Thyroid gland (tissue), 4 donors: Measurements from ENCODE around the gene FCER2. TPM values are rescaled to one million over a fixed set of nuclear protein-coding genes. Genes with fewer than 3 reads are reported as not detected.
"Not testable (repeated sequence)": the region's sequence is repeated elsewhere in the genome, so short reads cannot be mapped to it uniquely, and the experiment has no call there.

Experiments
- DNase-seq, 2 donors: peaks; one replicate each; pipeline ENCODE4 v3.0.0-alpha.2; 2019
- H3K27ac ChIP-seq, 3 donors: fragments of 200-600 bp; sonication (generic); 1 replicate in 2 of 3; 2 replicates in 1 of 3; pipeline ENCODE4 v1.5.1; 2016 to 2019; ENCODE audit warnings: mild to moderate bottlenecking in 1 of 3, moderate library complexity in 1 of 3
- H3K27me3 ChIP-seq: fragments of 200-600 bp; sonication (generic); one replicate; pipeline ENCODE4 v1.5.1; 2019
- H3K36me3 ChIP-seq, 2 donors: fragments of 200-600 bp; sonication (generic); one replicate each; pipeline ENCODE4 v1.5.1; 2016 to 2019
- H3K4me1 ChIP-seq, 2 donors: fragments of 200-600 bp; sonication (generic); one replicate each; pipeline ENCODE4 v1.5.1; 2017 to 2019
- H3K4me3 ChIP-seq, 3 donors: fragments of 200-600 bp; sonication (generic); replicated peaks in 1 of 3; 1 replicate in 2 of 3; 2 replicates in 1 of 3; pipeline ENCODE4 v1.5.1; 2016; ENCODE audit warnings: mild to moderate bottlenecking in 1 of 3
- H3K9me3 ChIP-seq: fragments of 200-600 bp; sonication (generic); one replicate; pipeline ENCODE4 v1.5.1; 2017
- POLR2A ChIP-seq, 2 donors: fragments of 450-650 bp; IDR thresholded peaks; one replicate each; pipeline ENCODE4 v1.6.1; 2017; ENCODE audit warnings: antibody characterized with exemption in 2 of 2, mild to moderate bottlenecking in 2 of 2, moderate library complexity in 1 of 2
- WGBS, 2 donors: methylation state at CpG; one replicate each; pipeline ENCODE4 v1.1.5; 2017; 5-methylcytosine and 5-hydroxymethylcytosine counted together
- intact Hi-C: fragments of 100-400 bp; cut with DNase I; formaldehyde crosslinking; loops from one replicate; pipeline ENCODE4 v1.15.1; 2023
- total RNA-seq, 4 donors: library from RNA; depleted of rRNA; stranded (reverse); fragments of >200 nt; gene quantifications; one replicate each; pipeline ENCODE4 v1.2.3, GENCODE V29; 2016
- TF ChIP-seq, protein P1 (sequence below), 6 experiments: fragments of 200-600 bp in 3 of 6; fragments of 450-650 bp in 3 of 6; sonication (generic) in 3 of 6; IDR thresholded peaks; one replicate each; pipeline ENCODE4 v1.5.1; 2016 to 2019; ENCODE audit warnings: antibody characterized with exemption in 6 of 6, mild to moderate bottlenecking in 2 of 6, inconsistent platforms in 1 of 6, moderate library complexity in 1 of 6

FCER2 gene
- total RNA-seq, 4 donors from 2014 or later = not detected

GRCh38 chr19:7644550-7644877 lies 57.4 kb downstream of the FCER2 start:
- Histone ChIP-seq H3K27ac (no peak overlapping the region), H3K4me1 (no peaks in the 10 kb centered on the region), H3K4me3 (no peak overlapping the region), H3K36me3 (no peaks in the 10 kb centered on the region), H3K9me3 (no peaks in the 10 kb centered on the region), H3K27me3 (no peaks in the 10 kb centered on the region)
- 93 to 100% methylated on average over 1 to 10 of the region's 20 CpGs for WGBS, 2 donors
- DNase-seq = no peak
- intact Hi-C loops = no loop called here
- no peak for TF ChIP-seq POLR2A (IDR thresholded peaks at IDR 0.05)
- TF ChIP-seq, protein P1, sequence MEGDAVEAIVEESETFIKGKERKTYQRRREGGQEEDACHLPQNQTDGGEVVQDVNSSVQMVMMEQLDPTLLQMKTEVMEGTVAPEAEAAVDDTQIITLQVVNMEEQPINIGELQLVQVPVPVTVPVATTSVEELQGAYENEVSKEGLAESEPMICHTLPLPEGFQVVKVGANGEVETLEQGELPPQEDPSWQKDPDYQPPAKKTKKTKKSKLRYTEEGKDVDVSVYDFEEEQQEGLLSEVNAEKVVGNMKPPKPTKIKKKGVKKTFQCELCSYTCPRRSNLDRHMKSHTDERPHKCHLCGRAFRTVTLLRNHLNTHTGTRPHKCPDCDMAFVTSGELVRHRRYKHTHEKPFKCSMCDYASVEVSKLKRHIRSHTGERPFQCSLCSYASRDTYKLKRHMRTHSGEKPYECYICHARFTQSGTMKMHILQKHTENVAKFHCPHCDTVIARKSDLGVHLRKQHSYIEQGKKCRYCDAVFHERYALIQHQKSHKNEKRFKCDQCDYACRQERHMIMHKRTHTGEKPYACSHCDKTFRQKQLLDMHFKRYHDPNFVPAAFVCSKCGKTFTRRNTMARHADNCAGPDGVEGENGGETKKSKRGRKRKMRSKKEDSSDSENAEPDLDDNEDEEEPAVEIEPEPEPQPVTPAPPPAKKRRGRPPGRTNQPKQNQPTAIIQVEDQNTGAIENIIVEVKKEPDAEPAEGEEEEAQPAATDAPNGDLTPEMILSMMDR (IDR thresholded peaks at IDR 0.05) = no peak

- H3K4me3 ChIP-seq, H3K4me1 ChIP-seq, H3K9me3 ChIP-seq, H3K27ac ChIP-seq, intact Hi-C loops, H3K36me3 ChIP-seq, DNase-seq, H3K27me3 ChIP-seq: not testable (repeated sequence)
- 64 to 65% methylated on average over 10 of the region's 10 CpGs for WGBS, 2 donors
Observed at GRCh38 chr19:7643629-7644549, 58.0 kb downstream of the FCER2 start.

- WGBS, 2 donors = 94 to 97% methylated on average over 8 of the region's 8 CpGs
- Histone ChIP-seq H3K4me3 (no peak overlapping the region), H3K9me3 (no peaks in the 10 kb centered on the region), H3K27me3 (no peaks in the 10 kb centered on the region), H3K27ac (no peak overlapping the region), H3K4me1 (no peaks in the 10 kb centered on the region), H3K36me3 (no peaks in the 10 kb centered on the region)
- TF ChIP-seq, protein P1 (IDR thresholded peaks at IDR 0.05) = no peak
- TF ChIP-seq POLR2A (IDR thresholded peaks at IDR 0.05) = no peak
- intact Hi-C loops = no loop called here
- no peak for DNase-seq
Observed at GRCh38 chr19:7643031-7643415, 58.9 kb downstream of the FCER2 start.

- WGBS, 2 donors = 90 to 92% methylated on average over 16 to 26 of the region's 27 CpGs
- Histone ChIP-seq H3K36me3 (no peaks in the 10 kb centered on the region), H3K27ac (no peak overlapping the region), H3K4me1 (no peaks in the 10 kb centered on the region), H3K9me3 (no peaks in the 10 kb centered on the region), H3K27me3 (no peaks in the 10 kb centered on the region), H3K4me3 (no peak overlapping the region)
- intact Hi-C loops = no loop called here
- DNase-seq = no peak
- TF ChIP-seq POLR2A (IDR thresholded peaks at IDR 0.05) = no peak
- TF ChIP-seq, protein P1 (IDR thresholded peaks at IDR 0.05) = no peak
Observed at GRCh38 chr19:7642295-7643030, 59.5 kb downstream of the FCER2 start.

DNA sequence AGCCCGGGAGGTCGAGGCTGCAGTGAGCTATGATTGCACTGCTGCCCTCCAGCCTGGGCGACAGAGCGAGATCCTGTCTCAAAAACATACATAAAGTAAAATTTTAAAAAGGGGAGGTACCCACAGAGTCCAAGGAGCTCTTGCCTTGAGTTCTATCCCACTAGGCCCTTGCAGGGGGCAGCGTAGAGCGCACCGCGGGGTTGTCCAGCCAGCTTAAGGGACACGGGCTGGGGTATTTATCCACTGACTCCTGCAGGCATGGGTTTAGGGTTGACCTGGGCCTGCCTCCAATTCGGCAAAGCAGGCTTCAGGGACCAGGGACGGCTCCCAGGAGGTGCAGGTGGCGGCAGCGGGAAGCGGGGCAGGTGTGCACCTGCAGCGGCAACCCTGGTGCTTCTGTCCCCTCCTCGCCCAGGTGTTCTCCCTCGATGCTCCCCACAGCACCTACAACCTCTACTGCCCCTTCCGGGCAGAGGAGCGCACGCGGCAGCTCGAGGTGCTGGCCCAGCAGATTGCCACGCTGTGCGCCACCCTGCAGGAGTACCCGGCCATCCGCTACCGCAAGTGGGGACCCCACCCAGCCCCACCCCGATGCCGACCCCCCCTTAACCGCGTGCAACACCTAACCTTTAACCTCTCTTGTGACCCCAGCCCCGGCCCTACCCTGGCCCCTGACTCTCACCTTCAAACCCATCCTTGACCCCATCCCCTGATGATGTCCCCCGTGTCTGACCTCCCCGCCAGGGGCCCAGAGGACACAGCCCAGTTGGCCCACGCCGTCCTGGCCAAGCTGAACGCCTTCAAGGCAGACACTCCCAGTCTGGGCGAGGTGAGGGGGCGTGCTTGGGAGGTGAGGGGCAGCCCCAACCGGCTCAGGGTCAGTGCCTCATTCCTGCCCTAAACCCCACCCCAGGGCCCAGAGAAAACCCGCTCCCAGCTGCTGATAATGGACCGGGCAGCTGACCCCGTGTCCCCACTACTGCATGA lies 60.3 kb downstream of the FCER2 start:
- intact Hi-C loops = no loop called here
- TF ChIP-seq, protein P1 (IDR thresholded peaks at IDR 0.05) = no peak
- no peak for TF ChIP-seq POLR2A (IDR thresholded peaks at IDR 0.05)
- no peak for DNase-seq
- H3K36me3 ChIP-seq = no peaks in the 10 kb centered on the region
- H3K9me3 ChIP-seq = no peaks in the 10 kb centered on the region
- peaks cover 2% of the 10 kb centered on the region in 2 donors for H3K4me1 ChIP-seq
- WGBS, 2 donors = 86 to 92% methylated on average over 29 to 34 of the region's 43 CpGs
- H3K27me3 ChIP-seq = no peaks in the 10 kb centered on the region
- no peak overlapping the region for H3K27ac ChIP-seq
- H3K4me3 ChIP-seq = no peak overlapping the region
